PC-3 (cell line): Measurements from ENCODE around the gene TRAF3IP3. TPM values are rescaled to one million over a fixed set of nuclear protein-coding genes. Genes with fewer than 3 reads are reported as not detected.
"Not testable (repeated sequence)": the region's sequence is repeated elsewhere in the genome, so short reads cannot be mapped to it uniquely, and the experiment has no call there.

Experiments used
- ATAC-seq: fragments of 200-7000 bp; cut with Tn5 transposase; 2 replicates; pipeline ENCODE4 v1.9.1; 2020; ENCODE audit warnings: mild to moderate bottlenecking, moderate library complexity
- BruUV-seq: library from RNA; stranded (reverse); fragments of 400-500 nt; replicated peaks from 2 replicates; lab custom pipeline; 2021; lab: Mats Ljungman, UMichigan
- CTCF ChIA-PET: fragments of 300-600 bp; sonication (Branson Sonifier 250); formaldehyde crosslinking; loops from one replicate; lab custom pipeline; 2022; ENCODE audit warnings: antibody characterized with exemption; lab: Charles Lee
- POLR2A ChIA-PET: fragments of 300-600 bp; sonication (Branson Sonifier 250); formaldehyde crosslinking; loops from one replicate; lab custom pipeline; 2022; ENCODE audit warnings: antibody characterized with exemption; ENCODE audit not compliant: unreplicated experiment; lab: Charles Lee
- DNase-seq: peaks from one replicate; pipeline ENCODE4 v3.0.0-alpha.2; 2015
- H2AFZ ChIP-seq: fragments of 300-600 bp; sonication (generic); 2 replicates; pipeline ENCODE4 v1.6.0; 2016; ENCODE audit warnings: antibody characterized with exemption, low read length
- H3F3A ChIP-seq: fragments of 300-600 bp; sonication (generic); one replicate; pipeline ENCODE4 v1.6.0; 2017; ENCODE audit warnings: antibody characterized with exemption, low read length, control low read depth, mild to moderate bottlenecking; ENCODE audit not compliant: unreplicated experiment
- H3K27ac ChIP-seq: fragments of 300-600 bp; sonication (generic); 2 replicates; pipeline ENCODE4 v1.5.1; 2016; ENCODE audit warnings: mild to moderate bottlenecking, low read length
- H3K27me3 ChIP-seq: fragments of 300-600 bp; sonication (generic); 2 replicates; pipeline ENCODE4 v1.6.1; 2016; ENCODE audit warnings: low read length, mixed read lengths
- H3K36me3 ChIP-seq: fragments of 300-600 bp; sonication (generic); 2 replicates; pipeline ENCODE4 v1.6.1; 2016; ENCODE audit warnings: low read depth, mixed run types, low read length, mixed read lengths
- H3K4me1 ChIP-seq: fragments of 300-600 bp; sonication (generic); 2 replicates; pipeline ENCODE4 v1.5.1; 2016; ENCODE audit warnings: low read length; ENCODE audit not compliant: insufficient read depth
- H3K4me2 ChIP-seq: fragments of 300-600 bp; sonication (generic); 2 replicates; pipeline ENCODE4 v1.6.0; 2016; ENCODE audit warnings: low read length
- H3K4me3 ChIP-seq: fragments of 300-600 bp; sonication (generic); 2 replicates; pipeline ENCODE4 v1.5.1; 2016; ENCODE audit warnings: mild to moderate bottlenecking, low read length, mixed read lengths
- H3K79me2 ChIP-seq: fragments of 300-600 bp; sonication (generic); 2 replicates; pipeline ENCODE4 v1.6.1; 2017; ENCODE audit warnings: low read length, mixed read lengths
- H3K9ac ChIP-seq: fragments of 300-600 bp; sonication (generic); 2 replicates; pipeline ENCODE4 v1.6.0; 2016; ENCODE audit warnings: mild to moderate bottlenecking, low read length
- H3K9me2 ChIP-seq: fragments of 300-600 bp; sonication (generic); replicated peaks from 2 replicates; pipeline ENCODE4 v1.6.1; 2016; ENCODE audit warnings: mixed run types, low read length, mixed read lengths
- H3K9me3 ChIP-seq: fragments of 300-600 bp; sonication (generic); 2 replicates; pipeline ENCODE4 v1.6.1; 2016; ENCODE audit warnings: low read length, mixed read lengths
- H4K20me1 ChIP-seq: fragments of 300-600 bp; sonication (generic); 2 replicates; pipeline ENCODE4 v1.6.1; 2016; ENCODE audit warnings: low read length, mixed read lengths
- EZH2 ChIP-seq: fragments of 300-600 bp; sonication (generic); IDR thresholded peaks from one replicate; pipeline ENCODE4 v1.6.1; 2017; ENCODE audit warnings: antibody characterized with exemption, mild to moderate bottlenecking, low read length; ENCODE audit not compliant: unreplicated experiment
- EZH2phosphoT487 ChIP-seq: fragments of 300-600 bp; sonication (generic); IDR thresholded peaks from 2 replicates; pipeline ENCODE4 v1.6.1; 2018; ENCODE audit warnings: mild to moderate bottlenecking, antibody characterized with exemption, low read length, borderline replicate concordance
- intact Hi-C: fragments of 100-400 bp; cut with micrococcal nuclease; formaldehyde crosslinking; loops from 2 replicates; pipeline ENCODE4 v1.9.0; 2023
- total RNA-seq: library from RNA; depleted of rRNA; stranded (reverse); fragments of >200 nt; gene quantifications from 2 replicates; pipeline ENCODE4 v1.2.3, GENCODE V29; 2014
- TF ChIP-seq, protein P1 (sequence below): fragments of 300-600 bp; sonication (generic); conservative IDR thresholded peaks from 2 replicates; pipeline ENCODE4 v1.5.1; 2017; ENCODE audit warnings: antibody characterized with exemption, low read depth, mild to moderate bottlenecking, low read length

TRAF3IP3 gene
- total RNA-seq, 1 experiment from 2014 or later = not detected

DNA sequence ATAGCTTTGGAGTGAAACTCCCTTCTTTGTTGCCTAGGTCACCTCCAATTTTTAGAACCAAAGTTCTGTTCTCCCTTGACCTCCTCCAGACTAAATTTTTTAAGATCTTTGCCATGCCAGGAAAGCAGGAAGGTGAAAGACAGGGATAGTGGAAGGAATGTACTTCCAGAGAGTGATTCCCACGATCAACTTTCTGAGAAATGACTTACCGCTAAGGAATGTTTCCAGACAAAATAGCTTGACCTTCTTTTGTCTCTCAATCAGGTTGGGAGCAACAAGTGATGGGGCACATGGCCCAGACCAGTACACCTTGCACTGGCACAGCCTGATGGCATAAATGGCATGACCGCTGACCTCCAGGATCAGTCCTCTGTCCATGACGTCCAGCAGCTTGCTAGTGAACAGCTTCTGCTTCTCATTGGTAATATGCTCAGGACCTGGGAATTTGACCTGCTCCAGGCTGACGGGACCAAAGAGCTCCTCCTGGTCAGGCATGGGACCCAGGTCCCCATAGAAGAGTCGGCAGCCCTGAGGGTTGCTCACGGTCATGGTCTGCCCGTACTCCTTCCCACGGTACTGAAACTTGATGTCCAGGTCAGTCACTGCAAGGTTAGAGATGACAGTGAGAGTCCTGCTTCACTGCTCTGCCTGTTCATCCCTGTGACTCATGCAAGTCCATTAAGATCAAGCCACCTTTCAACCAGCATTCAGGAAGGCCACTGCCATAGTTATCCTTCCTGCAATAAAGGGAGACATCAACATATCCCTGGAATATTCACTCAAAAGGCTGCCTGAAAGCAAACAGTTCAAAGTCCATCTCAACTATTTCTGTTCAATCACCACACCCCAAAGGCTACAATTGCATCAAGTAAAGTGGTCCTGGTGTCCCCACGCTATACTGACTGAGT lies 34.7 kb downstream of the TRAF3IP3 start:
- no peak overlapping the region for H3K9ac ChIP-seq
- DNase-seq (no peak), ATAC-seq (no peak)
- no peaks in the 10 kb centered on the region for H4K20me1 ChIP-seq
- H3K27ac ChIP-seq = no peak overlapping the region
- H3K4me2 ChIP-seq = no peak overlapping the region
- H3F3A ChIP-seq = no peaks in the 10 kb centered on the region
- no TSS peak for BruUV-seq
- no peaks in the 10 kb centered on the region for H3K79me2 ChIP-seq
- CTCF ChIA-PET = no interaction called here
- H3K9me2 ChIP-seq = no peaks in the 10 kb centered on the region
- peaks cover 63% of the 10 kb centered on the region for H3K36me3 ChIP-seq
- H3K27me3 ChIP-seq = no peaks in the 10 kb centered on the region
- POLR2A ChIA-PET = no interaction called here
- no peak overlapping the region for H3K4me3 ChIP-seq
- TF ChIP-seq, protein P1, sequence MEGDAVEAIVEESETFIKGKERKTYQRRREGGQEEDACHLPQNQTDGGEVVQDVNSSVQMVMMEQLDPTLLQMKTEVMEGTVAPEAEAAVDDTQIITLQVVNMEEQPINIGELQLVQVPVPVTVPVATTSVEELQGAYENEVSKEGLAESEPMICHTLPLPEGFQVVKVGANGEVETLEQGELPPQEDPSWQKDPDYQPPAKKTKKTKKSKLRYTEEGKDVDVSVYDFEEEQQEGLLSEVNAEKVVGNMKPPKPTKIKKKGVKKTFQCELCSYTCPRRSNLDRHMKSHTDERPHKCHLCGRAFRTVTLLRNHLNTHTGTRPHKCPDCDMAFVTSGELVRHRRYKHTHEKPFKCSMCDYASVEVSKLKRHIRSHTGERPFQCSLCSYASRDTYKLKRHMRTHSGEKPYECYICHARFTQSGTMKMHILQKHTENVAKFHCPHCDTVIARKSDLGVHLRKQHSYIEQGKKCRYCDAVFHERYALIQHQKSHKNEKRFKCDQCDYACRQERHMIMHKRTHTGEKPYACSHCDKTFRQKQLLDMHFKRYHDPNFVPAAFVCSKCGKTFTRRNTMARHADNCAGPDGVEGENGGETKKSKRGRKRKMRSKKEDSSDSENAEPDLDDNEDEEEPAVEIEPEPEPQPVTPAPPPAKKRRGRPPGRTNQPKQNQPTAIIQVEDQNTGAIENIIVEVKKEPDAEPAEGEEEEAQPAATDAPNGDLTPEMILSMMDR = no peak
- TF ChIP-seq EZH2 = no peak
- no peak for TF ChIP-seq EZH2phosphoT487
- no peak overlapping the region for H2AFZ ChIP-seq
- peaks cover 16% of the 10 kb centered on the region for H3K4me1 ChIP-seq
- intact Hi-C loops = no loop called here
- H3K9me3 ChIP-seq = no peaks in the 10 kb centered on the region

DNA sequence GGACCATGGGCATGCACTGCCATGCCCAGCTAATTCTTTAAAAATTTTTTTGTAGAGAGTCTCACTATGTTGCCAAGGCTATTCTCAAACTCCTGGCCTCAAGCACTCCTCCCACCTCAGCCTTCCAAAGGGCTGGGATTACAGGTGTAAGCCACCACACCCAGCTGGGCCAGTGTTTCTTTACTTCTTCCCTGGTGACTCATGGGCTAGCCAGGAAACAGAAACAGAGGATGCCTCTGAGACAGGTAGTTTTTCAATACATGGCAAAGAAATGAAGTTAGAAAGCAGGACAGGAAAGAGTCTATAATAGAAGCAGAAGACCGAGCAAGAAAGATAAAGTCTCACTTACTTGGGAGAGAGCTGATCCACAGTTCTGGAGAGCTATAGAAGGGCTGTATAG lies 36.1 kb downstream of the TRAF3IP3 start:
- DNase-seq = peak; percentile 66
- intact Hi-C loops = no loop called here

DNA sequence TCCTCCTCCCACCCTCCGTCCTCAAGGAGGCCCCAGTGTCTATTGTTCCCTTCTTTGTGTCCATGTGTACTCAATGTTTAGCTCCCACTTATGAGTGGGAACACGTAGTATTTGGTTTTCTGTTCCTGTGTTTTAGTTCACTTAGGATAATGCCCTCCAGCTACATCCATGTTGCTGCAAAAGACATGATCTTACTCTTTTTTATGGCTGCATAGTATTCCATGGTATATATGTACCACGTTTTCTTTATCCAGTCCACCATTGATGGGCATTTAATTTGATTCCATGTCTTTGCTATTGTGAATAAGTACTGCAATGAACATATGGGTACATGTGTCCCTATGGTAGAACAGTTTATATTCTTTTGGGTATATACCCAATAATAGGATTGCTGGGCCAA lies 37.9 kb downstream of the TRAF3IP3 start:
- intact Hi-C loops, H3K27me3 ChIP-seq, BruUV-seq, H3K9me2 ChIP-seq, DNase-seq, H3K79me2 ChIP-seq, H3K27ac ChIP-seq, CTCF ChIA-PET, H4K20me1 ChIP-seq, H3K9ac ChIP-seq, H3K9me3 ChIP-seq, H3K4me2 ChIP-seq, ATAC-seq, H2AFZ ChIP-seq, POLR2A ChIA-PET, H3K4me3 ChIP-seq, H3F3A ChIP-seq: not testable (repeated sequence)
- Histone ChIP-seq H3K4me1 (peaks cover 12% of the 10 kb centered on the region), H3K36me3 (peaks cover 66% of the 10 kb centered on the region)

More for the DNA sequence above, 36.1 kb downstream of the TRAF3IP3 start:
- Histone ChIP-seq H3K9me3 (no peaks in the 10 kb centered on the region), H3K9ac (no peak overlapping the region), H3K27ac (no peak overlapping the region; the same call in 1 of the 2 replicates), H3K36me3 (peaks cover 75% of the 10 kb centered on the region), H3K4me2 (no peak overlapping the region), H3K4me3 (no peak overlapping the region), H4K20me1 (no peaks in the 10 kb centered on the region), H3F3A (no peaks in the 10 kb centered on the region), H3K9me2 (no peaks in the 10 kb centered on the region), H3K27me3 (no peaks in the 10 kb centered on the region), H3K4me1 (peaks cover 16% of the 10 kb centered on the region), H2AFZ (no peak overlapping the region), H3K79me2 (no peaks in the 10 kb centered on the region)
- ATAC-seq = peak; percentile 76
- no TSS peak for BruUV-seq
- POLR2A ChIA-PET = no interaction called here
- TF ChIP-seq EZH2phosphoT487 (no peak), EZH2 (no peak)
- TF ChIP-seq, protein P1 = no peak
- CTCF ChIA-PET = interaction anchor here (0.8 kb wide), 1 partner anchor 31 kb away, joined by 4 read pairs; no protein-coding TSS in a partner anchor
